HG02884 (cell line): ENCODE measurements around the gene RHOV.

Experiments
- ATAC-seq: cut with Tn5 transposase; IDR thresholded peaks from one replicate; pipeline ENCODE4 v1.9.1; 2021; ENCODE audit warnings: mild to moderate bottlenecking, moderate library complexity; ENCODE audit not compliant: unreplicated experiment

The RHOV gene

GRCh38 chr15:40904552-40905201, 30.6 kb upstream of the RHOV start:
- ATAC-seq = no peak

GRCh38 chr15:40902605-40903561, 28.8 kb upstream of the RHOV start:
- ATAC-seq = no peak

- ATAC-seq = no peak
These were observed 27.0 kb upstream of the RHOV start for GRCh38 chr15:40901053-40901443.

- ATAC-seq = no peak
These were observed 26.4 kb upstream of the RHOV start for GRCh38 chr15:40900256-40901052.

GRCh38 chr15:40899536-40900207, 25.6 kb upstream of the RHOV start:
- ATAC-seq = no peak

- ATAC-seq = no peak
These were observed 20.8 kb upstream of the RHOV start for GRCh38 chr15:40894681-40895448.

- ATAC-seq = peak; percentile 85
These were observed 20.0 kb upstream of the RHOV start, which contains the start of gene VPS18 for GRCh38 chr15:40893733-40894680. VPS18 (plus strand) TSS chr15:40894450; CDS start chr15:40894769, 319 bp downstream.

GRCh38 chr15:40893019-40893670, 19.1 kb upstream of the RHOV start:
- no peak for ATAC-seq

- ATAC-seq = no peak
These were observed 18.5 kb upstream of the RHOV start for GRCh38 chr15:40892447-40893012.

- no peak for ATAC-seq
These were observed 17.9 kb upstream of the RHOV start for GRCh38 chr15:40891810-40892446.

- ATAC-seq = no peak
These were observed 17.1 kb upstream of the RHOV start for GRCh38 chr15:40891138-40891537.

GRCh38 chr15:40889112-40889511, 15.1 kb upstream of the RHOV start:
- ATAC-seq = no peak

GRCh38 chr15:40886586-40886985, 12.6 kb upstream of the RHOV start:
- no peak for ATAC-seq

GRCh38 chr15:40881351-40881750, 7.3 kb upstream of the RHOV start:
- ATAC-seq = no peak

GRCh38 chr15:40879609-40880008, 5.6 kb upstream of the RHOV start:
- no peak for ATAC-seq

GRCh38 chr15:40878785-40879184, 4.8 kb upstream of the RHOV start:
- ATAC-seq = peak; percentile 61

- ATAC-seq = no peak
These were observed 3.7 kb upstream of the RHOV start for GRCh38 chr15:40877694-40878093.
